ENCODE measurements around the gene FAM13A.
"Not testable (repeated sequence)": the region's sequence is repeated elsewhere in the genome, so short reads cannot be mapped to it uniquely, and the experiment has no call there.

Gene FAM13A

GRCh38 chr4:89056953-89057398, at the start of gene FAM13A:
Gene FAM13A (minus strand): TSS chr4:89057185. CDS start chr4:89056964, 221 bp downstream.
- DNase-seq (ENCODE audit: low read depth in 2 of 2) = peak; percentile 83 to 84

GRCh38 chr4:89105726-89106125, 48.7 kb upstream of the FAM13A start:
- no peak for DNase-seq (ENCODE audit: low read depth in 2 of 2)

GRCh38 chr4:89101256-89102161, 44.5 kb upstream of the FAM13A start:
- DNase-seq (ENCODE audit: low read depth in 2 of 2) = no peak

- DNase-seq (ENCODE audit: low read depth in 2 of 2) = no peak
Measured at GRCh38 chr4:89100853-89101252, 43.9 kb upstream of the FAM13A start.

GRCh38 chr4:89099471-89099870, 42.5 kb upstream of the FAM13A start:
- no peak for DNase-seq (ENCODE audit: low read depth in 2 of 2)

GRCh38 chr4:89099034-89099433, 42.0 kb upstream of the FAM13A start:
- no peak for DNase-seq (ENCODE audit: low read depth in 2 of 2)

- no peak for DNase-seq (ENCODE audit: low read depth in 2 of 2)
Measured at GRCh38 chr4:89078300-89078699, 21.3 kb upstream of the FAM13A start.

GRCh38 chr4:89077761-89078160, 20.8 kb upstream of the FAM13A start:
- DNase-seq (ENCODE audit: low read depth in 2 of 2) = no peak

GRCh38 chr4:89072921-89073320, 15.9 kb upstream of the FAM13A start:
- no peak for DNase-seq (ENCODE audit: low read depth in 2 of 2)

GRCh38 chr4:89071311-89071710, 14.3 kb upstream of the FAM13A start:
- DNase-seq (ENCODE audit: low read depth in 2 of 2) = no peak

- no peak for DNase-seq (ENCODE audit: low read depth in 2 of 2)
Measured at GRCh38 chr4:89070041-89070440, 13.1 kb upstream of the FAM13A start.

GRCh38 chr4:89069481-89069880, 12.5 kb upstream of the FAM13A start:
- no peak for DNase-seq (ENCODE audit: low read depth in 2 of 2)

- no peak for DNase-seq (ENCODE audit: low read depth in 2 of 2)
Measured at GRCh38 chr4:89067417-89067816, 10.4 kb upstream of the FAM13A start.

- DNase-seq (ENCODE audit: low read depth in 2 of 2) = no peak
Measured at GRCh38 chr4:89064848-89065247, 7.9 kb upstream of the FAM13A start.

GRCh38 chr4:89057844-89058243, 859 bp upstream of the FAM13A start:
- not testable (repeated sequence) for DNase-seq (ENCODE audit: low read depth in 2 of 2)

- no peak for DNase-seq (ENCODE audit: low read depth in 2 of 2)
Measured at GRCh38 chr4:89056292-89056952, 563 bp downstream of the FAM13A start.

GRCh38 chr4:89055157-89056080, 1.6 kb downstream of the FAM13A start:
- no peak for DNase-seq (ENCODE audit: low read depth in 2 of 2)

GRCh38 chr4:89054627-89055026, 2.4 kb downstream of the FAM13A start:
- DNase-seq (ENCODE audit: low read depth in 2 of 2) = no peak

- no peak for DNase-seq (ENCODE audit: low read depth in 2 of 2)
Measured at GRCh38 chr4:89049853-89050252, 7.1 kb downstream of the FAM13A start.

- no peak for DNase-seq (ENCODE audit: low read depth in 2 of 2)
Measured at GRCh38 chr4:89048906-89049601, 7.9 kb downstream of the FAM13A start.

Data from fibroblast of skin of left quadriceps (primary cell).